Activated gamma-delta T cell treated with anti-CD3 and anti-CD28 coated beads, Interleukin-2, amount 50 U/mL, for 16 hours (primary cell): ENCODE measurements around the gene FXYD7.
"Not testable (repeated sequence)": the region's sequence is repeated elsewhere in the genome, so short reads cannot be mapped to it uniquely, and the experiment has no call there.

Experiments
- DNase-seq: peaks from one replicate; pipeline ENCODE4 v3.0.0-alpha.2; 2020; ENCODE audit warnings: low read depth

FXYD7 gene

DNA sequence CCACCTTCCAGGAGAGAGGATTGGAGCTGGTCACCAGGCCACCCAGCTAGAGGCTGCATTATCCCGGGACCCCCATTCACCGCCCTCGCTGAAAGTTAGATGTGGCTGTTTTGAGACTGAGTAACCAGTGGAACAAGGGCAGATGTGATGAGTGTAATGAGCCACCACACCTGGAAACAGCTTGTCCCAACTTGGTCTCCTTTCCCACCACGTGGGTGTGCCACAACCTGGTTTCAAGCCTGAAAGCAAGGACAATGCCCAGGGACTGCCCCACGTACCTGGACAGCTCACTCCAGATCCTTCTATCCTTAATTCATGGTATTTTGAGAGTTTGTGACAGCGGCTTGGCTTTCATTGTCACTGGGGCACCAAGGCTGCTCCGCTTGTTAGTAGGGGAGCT, 15.2 kb upstream of the FXYD7 start:
- no peak for DNase-seq

DNA sequence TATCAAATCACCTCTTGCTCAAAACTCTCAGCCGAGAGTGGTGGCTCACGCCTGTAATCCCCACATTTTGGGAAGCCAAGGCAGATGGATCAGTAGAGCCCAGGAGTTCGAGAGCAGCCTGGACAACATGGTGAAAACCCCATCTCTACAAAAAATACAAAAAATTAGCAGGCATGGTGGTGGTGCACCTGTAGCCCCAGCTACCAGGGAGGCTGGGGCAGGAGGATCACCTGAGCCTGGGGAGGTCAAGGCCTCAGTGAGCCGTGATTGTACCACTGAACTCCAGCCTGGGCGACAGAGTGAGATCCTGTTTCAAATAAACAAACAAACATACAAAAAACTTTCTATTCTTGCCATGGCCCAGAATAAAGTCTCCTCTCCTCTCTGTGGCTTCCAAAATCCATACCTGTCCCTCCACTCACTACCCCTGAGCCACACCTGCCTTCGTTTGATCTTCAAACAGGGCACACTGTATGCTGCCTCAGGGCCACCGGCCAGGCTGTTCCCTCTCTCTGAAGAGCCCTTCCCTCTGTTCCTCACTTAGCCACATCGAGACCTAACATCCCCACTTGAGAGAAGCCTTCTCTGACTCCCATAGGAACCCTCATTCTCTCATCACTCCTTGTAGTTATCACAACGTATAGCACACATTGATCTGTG, 14.5 kb upstream of the FXYD7 start:
- DNase-seq, result no peak

DNA sequence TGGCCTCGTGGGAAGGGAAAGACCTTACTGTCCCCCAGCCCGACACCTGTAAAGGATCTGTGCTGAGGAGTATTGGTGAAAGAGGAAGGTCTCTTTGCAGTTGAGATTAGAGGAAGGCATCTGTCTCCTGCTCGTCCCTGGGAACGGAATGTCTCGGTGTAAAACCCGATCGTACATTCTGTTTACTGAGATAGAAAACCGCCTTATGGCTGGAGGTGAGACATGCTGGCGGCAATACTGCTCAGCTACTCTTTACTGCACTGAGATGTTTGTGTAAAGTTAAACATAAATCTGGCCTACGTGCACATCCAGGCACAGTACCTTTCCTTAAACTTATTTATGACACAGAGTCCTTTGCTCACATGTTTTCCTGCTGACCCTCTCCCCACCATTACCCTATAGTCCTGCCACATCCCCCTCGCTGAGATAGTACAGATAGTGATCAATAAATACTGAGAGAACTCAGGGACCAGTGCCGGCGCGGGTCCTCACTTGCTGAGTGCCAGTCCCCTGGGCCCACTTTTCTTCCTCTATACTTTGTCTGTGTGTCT, 13.3 kb upstream of the FXYD7 start:
- not testable (repeated sequence) for DNase-seq

DNA sequence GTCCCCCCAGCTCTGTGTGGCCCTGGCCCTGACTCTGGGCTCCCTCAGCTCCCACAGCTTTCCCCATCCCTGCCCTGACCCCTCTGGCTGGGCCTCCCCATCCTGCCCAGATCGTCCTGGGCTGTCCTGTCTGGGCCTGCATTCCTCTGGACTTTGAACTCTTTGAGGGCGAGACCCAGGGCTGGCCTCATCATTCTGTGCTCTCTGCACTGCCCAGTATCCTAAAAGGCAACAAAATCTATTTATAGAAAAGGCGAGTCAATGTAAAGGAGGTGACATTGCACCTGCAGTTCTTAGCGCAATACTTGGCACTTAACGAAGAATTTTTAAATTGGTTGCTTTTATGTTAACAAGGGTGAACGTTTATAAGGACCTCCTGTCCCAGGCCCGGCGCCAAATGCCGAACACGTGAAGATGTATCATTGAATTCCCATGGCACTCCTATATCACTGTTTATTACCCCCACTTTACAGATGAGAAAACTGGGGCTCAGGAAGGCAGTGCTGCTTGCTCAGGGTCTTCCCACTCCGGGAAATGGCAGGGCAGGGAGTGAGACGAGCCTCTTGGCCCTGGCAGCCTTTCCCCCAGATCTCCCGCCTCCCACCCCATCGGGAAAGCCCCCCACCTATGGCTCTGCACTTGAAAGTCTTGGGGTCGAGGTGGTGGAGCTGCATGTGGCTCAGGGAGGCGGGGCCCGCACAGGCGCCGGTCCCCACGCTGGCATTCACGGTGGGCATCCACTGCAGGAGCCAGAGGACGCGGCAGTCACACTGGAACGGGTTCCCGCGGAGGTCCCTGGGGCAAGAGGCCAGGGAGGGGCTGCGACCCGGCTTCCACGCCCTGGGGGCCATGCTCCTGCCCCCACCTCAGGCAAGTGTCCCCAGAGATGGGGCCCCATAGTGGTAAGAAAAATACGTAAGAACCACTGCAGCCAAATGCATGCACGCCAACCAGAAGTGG, 12.0 kb upstream of the FXYD7 start:
- no peak for DNase-seq

DNA sequence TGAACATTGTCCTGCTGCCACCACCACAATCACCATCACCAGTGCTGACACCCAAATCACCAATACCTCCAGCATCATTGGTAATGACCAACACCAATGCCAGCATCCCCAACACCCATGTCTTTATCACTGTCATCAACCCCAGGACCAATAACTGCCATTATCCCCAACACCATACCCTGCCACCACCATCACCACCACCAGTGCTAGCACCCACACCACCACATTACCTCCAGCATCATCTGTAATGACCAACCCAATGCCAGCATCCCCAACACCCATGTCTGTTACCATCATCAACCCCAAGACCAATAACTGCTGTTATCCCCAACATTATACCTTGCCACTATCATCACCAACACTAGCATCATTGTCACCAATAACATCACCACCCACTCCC, 10.8 kb upstream of the FXYD7 start:
- no peak for DNase-seq

DNA sequence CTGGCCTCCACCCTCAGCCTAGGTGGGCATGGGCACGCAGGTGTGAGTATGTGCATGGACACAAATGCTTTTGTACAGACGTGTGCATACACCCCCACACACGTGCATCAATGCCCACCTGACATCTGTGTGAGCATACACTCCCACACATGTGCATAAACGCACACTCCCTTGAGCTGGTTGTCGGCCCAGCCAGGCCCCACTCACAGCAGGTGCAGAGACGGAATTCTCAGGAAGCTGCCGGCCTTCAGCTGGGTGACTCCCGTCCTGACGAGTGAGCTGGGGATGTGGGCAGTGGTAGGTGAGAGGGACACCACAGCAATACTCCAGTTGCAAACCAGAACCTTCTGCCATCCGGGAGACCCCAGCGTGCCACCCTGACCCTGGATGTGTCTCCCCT, 9.2 kb upstream of the FXYD7 start:
- no peak for DNase-seq

DNA sequence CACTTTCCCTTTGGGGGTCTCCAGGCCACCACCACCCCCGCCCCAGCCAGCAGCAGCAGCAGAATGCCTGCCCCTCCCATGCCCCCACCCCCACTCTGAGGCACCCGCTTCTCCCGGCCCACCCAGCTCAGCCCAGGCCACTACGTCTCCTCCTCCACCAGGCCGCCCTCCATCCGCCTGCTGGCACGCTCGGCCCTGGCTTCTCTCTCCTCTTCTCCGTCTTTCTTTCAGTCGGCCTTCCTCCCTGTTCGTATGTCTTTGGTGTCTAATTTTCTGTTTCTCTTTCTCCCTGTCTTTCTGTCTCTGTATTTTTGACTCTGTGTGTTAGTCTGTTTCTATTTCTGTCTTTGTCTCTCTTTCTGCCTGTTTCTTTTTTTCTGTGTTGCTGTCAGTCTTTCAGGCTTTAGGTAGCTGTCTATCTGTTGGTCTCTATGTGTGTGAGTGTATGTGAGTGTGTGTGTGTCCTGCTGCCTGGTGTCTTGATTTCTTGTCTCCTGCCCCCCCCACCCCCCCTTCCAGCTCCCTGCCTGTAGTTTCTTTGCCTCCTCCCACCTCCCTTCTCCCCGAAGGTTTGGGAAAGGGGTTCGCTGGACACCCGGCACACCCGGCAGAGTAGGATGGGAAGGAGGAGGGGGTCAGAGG, 8.3 kb upstream of the FXYD7 start, which contains the start of gene LGI4:
LGI4 (minus strand) TSS at position 459 of the 642 bp plus-strand sequence; CDS start at position 80, 379 bp downstream.
- no peak for DNase-seq

DNA sequence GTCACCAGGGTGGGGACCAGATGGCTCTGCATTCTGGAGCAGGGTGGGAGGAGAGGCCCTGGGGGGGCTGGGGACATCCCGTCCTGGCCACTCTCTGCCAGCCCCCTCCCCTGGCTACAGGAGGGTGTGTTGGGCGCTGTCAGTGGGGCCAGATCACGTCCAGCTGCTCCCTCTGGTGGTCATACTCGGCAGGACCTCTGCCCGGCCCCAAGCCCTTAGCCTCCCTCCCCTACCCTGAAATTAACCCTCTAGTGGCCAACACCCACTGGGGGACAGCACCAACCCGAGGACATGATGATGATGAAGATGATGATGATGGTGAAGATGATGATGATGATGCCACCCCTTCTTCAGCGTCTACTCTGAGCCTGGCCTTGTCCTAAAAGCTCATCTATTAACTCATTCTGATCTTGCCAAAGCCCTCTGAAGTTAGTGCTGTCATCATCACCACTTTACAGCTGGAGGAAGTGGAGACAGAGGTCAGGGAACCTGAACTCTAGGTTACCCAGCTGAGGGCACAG, 7.6 kb upstream of the FXYD7 start:
- DNase-seq, result peak; percentile 46

DNA sequence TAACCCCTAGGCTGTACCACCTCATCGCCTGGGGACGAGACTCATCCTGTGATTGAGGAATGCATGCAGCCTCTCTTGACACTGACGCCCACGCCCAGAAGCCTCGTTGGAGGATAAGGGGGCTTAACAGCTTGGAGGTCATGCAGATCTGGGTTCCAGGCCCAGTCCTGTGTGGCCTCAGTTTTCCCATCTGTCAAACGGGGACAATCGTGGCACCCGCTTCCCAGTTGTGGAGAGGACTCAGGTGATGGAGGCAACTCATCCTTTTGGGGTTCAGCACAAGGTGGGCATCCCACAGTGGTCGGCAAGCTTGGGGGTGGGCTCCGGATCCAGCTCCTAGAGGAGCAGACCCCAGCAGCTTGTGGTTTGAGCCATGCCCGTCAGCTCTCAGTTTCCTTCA, 6.8 kb upstream of the FXYD7 start:
- no peak for DNase-seq

DNA sequence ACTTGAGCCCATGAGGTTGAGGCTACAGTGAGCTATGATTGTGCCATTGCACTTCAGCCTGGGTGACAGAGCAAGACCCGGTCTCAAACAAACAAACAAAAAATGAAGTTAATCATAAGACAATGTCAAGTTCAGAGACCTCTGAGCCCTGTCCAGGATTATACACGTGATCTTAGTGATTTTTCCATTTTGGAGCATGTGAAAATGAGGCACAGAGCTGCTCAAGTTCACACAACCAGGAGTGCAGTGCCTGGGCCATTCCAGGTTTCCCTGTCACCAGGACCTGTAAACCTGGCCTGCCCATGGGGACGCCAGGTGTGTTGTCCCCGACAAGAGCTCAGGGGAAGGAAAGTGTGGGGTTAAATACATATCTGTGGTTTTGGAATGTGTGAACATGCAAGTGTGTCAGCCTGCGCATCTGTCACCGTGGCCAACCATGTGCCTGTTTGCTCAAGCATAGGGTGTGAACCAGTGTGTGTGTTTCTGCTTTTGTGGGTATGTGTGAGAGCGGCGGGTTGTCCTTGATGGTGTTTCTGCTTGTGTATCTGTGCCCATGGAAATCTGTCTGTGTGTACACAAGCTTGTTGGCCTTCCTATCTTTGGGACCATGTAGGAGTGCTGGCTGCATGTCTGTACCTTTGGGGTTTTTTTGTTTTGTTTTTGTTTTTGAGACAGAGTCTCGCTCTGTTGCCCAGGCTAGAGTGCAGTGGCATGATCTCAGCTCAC, 5.9 kb upstream of the FXYD7 start:
- DNase-seq, result no peak

DNA sequence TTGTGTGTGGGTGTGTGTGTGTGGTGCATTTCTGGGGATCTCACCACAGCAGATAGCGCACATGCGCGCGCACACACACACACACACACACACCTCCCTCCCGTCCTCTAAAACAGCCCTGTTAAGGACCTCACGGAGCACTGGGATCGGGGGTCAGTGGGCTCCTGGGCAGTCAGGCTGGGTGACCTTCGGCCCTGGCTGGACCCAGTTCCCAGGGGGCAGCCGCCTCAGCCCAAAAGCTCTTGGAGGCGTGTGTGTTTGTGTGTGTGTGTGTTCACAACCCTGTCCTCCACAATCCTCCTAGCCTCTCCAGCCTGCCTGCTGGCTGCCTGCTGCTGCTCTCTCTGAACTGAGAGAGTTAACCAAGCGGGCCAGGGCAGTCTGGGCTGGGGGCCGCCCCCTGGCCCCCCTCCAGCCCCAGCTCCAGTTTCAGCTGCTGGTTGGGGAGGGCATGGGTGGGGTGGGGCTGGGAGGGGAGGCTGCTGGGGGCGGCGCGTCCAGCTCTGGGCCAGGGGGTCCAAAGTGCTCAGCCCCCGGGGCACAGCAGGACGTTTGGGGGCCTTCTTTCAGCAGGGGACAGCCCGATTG, 4.7 kb upstream of the FXYD7 start, which contains the start of gene FXYD1:
FXYD1 (plus strand) TSS at position 520 of the 588 bp plus-strand sequence. CDS start 1,256 bp downstream, outside the sequence.
- DNase-seq, result no peak

DNA sequence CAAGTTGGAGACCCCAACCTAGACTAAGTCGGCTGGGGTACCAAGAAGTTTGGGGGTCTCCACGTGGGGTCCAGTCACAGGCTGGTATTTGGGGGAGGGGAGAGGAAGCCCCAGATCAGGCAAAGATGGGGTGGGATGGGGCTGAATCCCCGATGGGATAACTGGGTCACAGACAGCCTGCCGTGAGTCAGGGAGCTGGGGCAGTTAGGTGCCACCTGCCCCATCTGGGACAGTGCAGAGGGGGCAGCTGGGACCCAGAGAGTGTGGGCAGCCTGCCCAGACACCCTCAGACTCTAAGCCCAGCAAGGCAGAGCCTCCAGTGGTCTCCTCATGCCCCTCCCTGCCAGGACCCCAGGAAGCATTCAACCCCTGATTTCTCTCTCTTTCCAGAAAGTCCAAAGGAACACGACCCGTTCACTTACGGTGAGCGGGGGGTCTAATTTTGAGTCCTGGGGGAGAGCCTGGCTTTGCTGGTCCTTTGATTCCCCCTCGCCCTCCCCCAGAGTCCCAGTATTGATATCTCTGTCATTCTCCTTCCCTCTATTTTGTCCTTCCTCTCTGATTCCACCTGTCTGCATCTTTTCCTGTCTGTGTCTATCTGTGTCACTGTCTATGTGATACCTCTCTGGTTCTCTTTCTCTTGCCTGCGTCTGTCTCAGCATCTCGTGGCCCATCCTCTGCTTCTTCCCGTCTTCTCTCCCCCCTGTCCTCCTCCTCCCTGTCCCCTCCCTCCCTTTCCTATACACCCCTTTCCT, 2.7 kb upstream of the FXYD7 start:
- no peak for DNase-seq

DNA sequence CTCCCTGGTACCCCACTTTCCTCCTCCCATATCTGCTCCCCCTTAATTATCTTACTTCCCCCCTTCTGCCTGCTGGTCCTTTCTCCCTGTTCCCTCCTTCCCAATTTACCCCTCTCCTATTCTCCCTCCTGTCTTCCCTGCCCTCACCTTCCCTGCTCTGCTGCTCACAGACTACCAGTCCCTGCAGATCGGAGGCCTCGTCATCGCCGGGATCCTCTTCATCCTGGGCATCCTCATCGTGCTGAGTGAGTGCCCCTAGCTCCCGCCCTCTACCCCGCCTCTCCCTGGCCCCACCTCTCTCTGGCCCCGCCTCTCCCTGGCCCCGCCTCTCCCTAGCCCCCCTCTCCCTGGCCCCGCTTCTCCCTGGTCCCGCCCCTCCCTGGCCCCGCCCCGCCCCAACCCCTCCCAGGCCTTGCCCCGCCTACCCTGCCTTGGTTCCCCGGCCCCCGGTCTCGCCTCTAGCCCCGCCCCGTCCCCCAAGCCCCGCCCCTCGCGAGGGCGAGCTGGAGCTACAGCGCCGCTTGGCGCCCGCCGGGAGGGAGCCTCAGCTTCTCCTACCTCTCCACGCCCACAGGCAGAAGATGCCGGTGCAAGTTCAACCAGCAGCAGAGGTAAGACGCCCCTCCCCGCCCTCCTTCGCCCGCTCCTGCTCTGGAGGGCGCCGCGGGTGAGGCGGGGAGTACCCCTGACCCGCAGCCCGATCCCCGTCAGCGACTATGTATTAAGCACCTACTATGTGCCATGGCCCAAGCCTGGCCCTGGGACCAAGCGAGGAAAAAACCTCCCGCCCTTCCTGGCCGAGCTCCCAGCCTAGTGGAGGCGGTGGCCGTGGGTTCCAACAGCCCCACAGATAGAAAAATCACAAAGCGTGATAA, 1.9 kb upstream of the FXYD7 start:
- DNase-seq, result peak; percentile 93

DNA sequence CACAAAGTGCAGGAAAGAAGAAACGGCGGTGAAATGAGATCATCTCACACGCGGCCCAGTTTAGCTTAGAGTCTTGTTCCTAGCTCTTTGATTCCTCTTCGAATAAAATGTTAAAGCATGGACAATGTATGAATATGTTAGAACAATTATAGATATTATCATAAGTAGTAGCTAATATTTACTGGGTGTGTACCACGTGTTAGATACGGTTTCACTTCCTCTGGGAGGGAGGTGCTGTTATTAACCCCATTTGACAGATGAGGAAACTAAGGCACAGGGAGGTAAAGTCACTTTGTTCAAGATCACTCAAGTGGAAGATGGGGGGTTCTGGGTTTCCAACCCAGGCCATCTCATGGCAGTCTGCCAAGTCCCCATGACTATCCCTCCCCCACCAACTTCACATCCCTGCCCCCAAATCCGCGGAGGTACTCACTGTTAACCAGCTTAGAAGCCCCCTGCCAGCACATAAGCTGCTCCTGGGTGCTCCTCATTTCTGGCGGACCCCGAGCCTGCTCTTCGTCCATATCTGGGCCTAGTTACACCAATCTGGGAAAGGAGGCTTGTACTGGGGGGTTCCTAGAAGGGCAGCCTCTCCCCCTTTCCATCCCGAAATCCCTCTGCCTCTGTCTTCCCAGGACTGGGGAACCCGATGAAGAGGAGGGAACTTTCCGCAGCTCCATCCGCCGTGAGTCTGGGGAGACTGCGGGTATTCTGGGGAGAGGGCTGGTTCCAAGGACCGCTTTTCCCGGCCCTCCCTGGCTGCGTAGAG, 1.0 kb upstream of the FXYD7 start:
- DNase-seq, result no peak

DNA sequence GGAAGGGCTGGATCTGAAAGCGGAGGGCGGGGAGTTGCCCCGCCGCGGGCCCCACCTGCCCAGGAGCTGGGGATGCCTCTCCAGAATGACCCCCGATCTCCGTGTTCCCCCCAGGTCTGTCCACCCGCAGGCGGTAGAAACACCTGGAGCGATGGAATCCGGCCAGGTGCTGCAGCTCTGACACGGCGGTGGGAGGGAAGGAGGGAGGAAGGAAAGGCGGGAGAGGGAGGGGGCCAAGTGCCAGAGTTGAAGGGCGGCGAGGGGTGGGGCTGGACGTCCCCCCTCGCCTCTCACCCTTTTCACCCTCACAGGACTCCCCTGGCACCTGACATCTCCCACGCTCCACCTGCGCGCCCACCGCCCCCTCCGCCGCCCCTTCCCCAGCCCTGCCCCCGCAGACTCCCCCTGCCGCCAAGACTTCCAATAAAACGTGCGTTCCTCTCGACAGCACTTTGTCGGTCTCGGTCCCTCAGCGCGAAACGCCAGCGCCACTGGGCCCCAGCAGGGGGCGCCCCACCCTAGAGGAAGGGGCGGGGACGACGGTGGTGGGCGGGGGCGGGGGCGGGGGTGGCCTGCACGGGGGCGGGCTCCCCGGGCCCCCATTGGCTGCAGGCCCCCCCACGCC, 337 bp upstream of the FXYD7 start:
- DNase-seq, result peak; percentile 57

DNA sequence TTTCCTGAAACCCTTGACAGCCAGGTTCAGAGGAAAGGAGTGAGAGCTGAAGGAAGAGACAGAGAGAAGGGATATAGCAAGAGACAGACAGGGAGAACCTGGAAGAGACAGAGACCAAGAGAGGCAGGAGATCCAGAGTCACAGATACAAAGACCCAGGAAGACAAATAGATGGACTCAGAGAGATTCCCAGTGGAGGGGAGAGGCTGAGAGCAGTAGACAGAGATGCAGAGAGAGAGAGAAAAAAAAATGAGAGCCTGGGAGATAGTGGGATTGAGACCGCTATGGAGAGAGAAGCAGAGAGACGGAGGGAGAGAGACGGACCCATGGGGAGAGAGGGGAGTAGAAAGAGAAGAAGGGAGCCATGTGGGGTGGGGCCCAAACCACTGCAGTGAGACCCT, 763 bp downstream of the FXYD7 start:
- no peak for DNase-seq

DNA sequence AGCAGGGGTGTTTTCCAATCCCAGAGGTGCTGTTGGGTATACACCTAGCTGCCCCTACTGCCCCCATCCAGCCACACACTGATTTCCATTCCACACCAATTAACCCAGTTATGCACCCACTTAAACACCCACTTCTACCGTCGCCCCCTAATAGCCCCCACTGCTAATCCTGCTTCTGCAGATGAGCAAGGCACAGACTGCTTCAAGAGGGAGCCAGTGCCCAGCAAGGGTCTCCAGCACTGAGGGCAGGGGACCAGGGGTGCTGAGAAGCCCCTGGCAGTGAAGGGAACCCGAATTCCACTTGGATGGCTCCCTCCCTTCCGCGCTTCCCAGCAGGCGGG, 1.2 kb downstream of the FXYD7 start:
- no peak for DNase-seq
